CD4-positive, alpha-beta T cell (primary cell): ENCODE measurements around the gene RB1. TPM values are rescaled to one million over a fixed set of nuclear protein-coding genes. Genes with fewer than 3 reads are reported as not detected.

Experiments used
- ATAC-seq: fragments of 200-7000 bp; cut with Tn5 transposase; one replicate; pipeline ENCODE4 v1.10.0; 2022; ENCODE audit warnings: mild to moderate bottlenecking; ENCODE audit not compliant: poor library complexity
- CTCF ChIA-PET: fragments of 350-600 bp; sonication (Branson Sonifier 250); formaldehyde crosslinking; loops from one replicate; lab custom pipeline; 2021; ENCODE audit warnings: antibody characterized with exemption, inconsistent platforms; lab: Charles Lee
- POLR2A ChIA-PET: fragments of 350-600 bp; sonication (Branson Sonifier 250); formaldehyde crosslinking; loops from one replicate; lab custom pipeline; 2021; ENCODE audit warnings: antibody characterized with exemption, inconsistent platforms; lab: Charles Lee
- DNase-seq, 14 experiments: peaks; one replicate each; pipeline ENCODE4 v3.0.0-alpha.2; 2013 to 2020; ENCODE audit warnings: mixed read lengths in 2 of 14
- H3K27ac ChIP-seq, 2 donors: one replicate each; pipeline versions ENCODE4 v1.5.1 to v1.7.0; 2013; ENCODE audit warnings: low read length in 2 of 2, low read depth in 1 of 2, mild to moderate bottlenecking in 1 of 2
- H3K27me3 ChIP-seq, 2 experiments: 1 replicate in 1 of 2; 2 replicates in 1 of 2; pipeline versions ENCODE4 v1.6.1 to v1.7.0; 2013; ENCODE audit warnings: low read length in 2 of 2, control low read depth in 1 of 2, mild to moderate bottlenecking in 1 of 2, moderate library complexity in 1 of 2; ENCODE audit not compliant: insufficient read depth in 2 of 2, control insufficient read depth in 1 of 2
- H3K36me3 ChIP-seq: one replicate; pipeline ENCODE4 v1.6.1; 2013; ENCODE audit warnings: low read length, control low read depth; ENCODE audit not compliant: insufficient read depth
- H3K4me1 ChIP-seq: one replicate; pipeline ENCODE4 v1.6.1; 2013; ENCODE audit warnings: low read length, control low read depth; ENCODE audit not compliant: insufficient read depth
- H3K4me3 ChIP-seq: one replicate; pipeline ENCODE4 v1.5.1; 2013; ENCODE audit warnings: mild to moderate bottlenecking, low read length, moderate library complexity
- H3K9me3 ChIP-seq, 2 experiments: 1 replicate in 1 of 2; 2 replicates in 1 of 2; pipeline versions ENCODE4 v1.6.1 to v1.7.0; 2013; ENCODE audit warnings: low read length in 2 of 2, mild to moderate bottlenecking in 2 of 2, control low read depth in 1 of 2, moderate library complexity in 1 of 2; ENCODE audit not compliant: control insufficient read depth in 1 of 2, insufficient read depth in 1 of 2
- H3K27ac Mint-ChIP-seq: one replicate; pipeline ENCODE4 v1.8.0; 2020; ENCODE audit warnings: mixed read lengths
- H3K27me3 Mint-ChIP-seq: one replicate; pipeline ENCODE4 v1.8.0; 2021; ENCODE audit warnings: mixed read lengths
- H3K36me3 Mint-ChIP-seq: one replicate; pipeline ENCODE4 v1.8.0; 2021; ENCODE audit warnings: low read depth, mixed read lengths
- H3K4me1 Mint-ChIP-seq: one replicate; pipeline ENCODE4 v1.8.0; 2021; ENCODE audit warnings: low read depth, mixed read lengths
- H3K4me3 Mint-ChIP-seq: one replicate; pipeline ENCODE4 v1.8.0; 2020; ENCODE audit warnings: mild to moderate bottlenecking, mixed read lengths
- H3K9me3 Mint-ChIP-seq: one replicate; pipeline ENCODE4 v1.8.0; 2020; ENCODE audit warnings: mixed read lengths
- CTCF ChIP-seq: fragments of 200-600 bp; IDR thresholded peaks from one replicate; pipeline ENCODE4 v1.8.0; 2022; ENCODE audit warnings: antibody characterized with exemption, mild to moderate bottlenecking
- intact Hi-C, 2 experiments: fragments of 100-400 bp; cut with DNase I in 1 of 2; cut with micrococcal nuclease in 1 of 2; formaldehyde crosslinking; loops; one replicate each; pipeline versions ENCODE4 v1.15.1 to v1.9.0; 2023 to 2025; cut with DNase I, micrococcal nuclease
- total RNA-seq, 174 experiments: library from RNA in 2 of 174; stranded (reverse) in 2 of 174; gene quantifications; one replicate each; pipeline ENCODE4 v1.2.3 and lab custom pipeline; 2021 to 2026

RB1 gene
- total RNA-seq, 2 experiments from 2014 or later: 14.9 to 18.4 TPM

- TF ChIP-seq CTCF: no peak
- Mint-ChIP-seq H3K27ac (peak overlapping the region; percentile 52), H3K9me3 (no peaks in the 10 kb centered on the region), H3K4me1 (peaks cover 80% of the 10 kb centered on the region), H3K4me3 (no peak overlapping the region), H3K36me3 (peaks cover 99% of the 10 kb centered on the region), H3K27me3 (no peaks in the 10 kb centered on the region)
- H3K27ac ChIP-seq: no peak overlapping the region
- CTCF ChIA-PET: interaction anchor here (0.6 to 1.2 kb wide), 2 partner anchors 23 to 149 kb away, joined by 3 to 4 read pairs; no protein-coding TSS in a partner anchor
- H3K27me3 ChIP-seq: no peaks in the 10 kb centered on the region
- H3K36me3 ChIP-seq: peaks cover 92% of the 10 kb centered on the region
- POLR2A ChIA-PET: interaction anchor here (0.9 to 2.5 kb wide), 3 partner anchors 10 to 116 kb away, joined by 3 to 7 read pairs (median 3); no protein-coding TSS in a partner anchor
- H3K9me3 ChIP-seq: no peaks in the 10 kb centered on the region
- H3K4me1 ChIP-seq: peaks cover 10% of the 10 kb centered on the region
- no peak overlapping the region for H3K4me3 ChIP-seq
- intact Hi-C loops: no loop called here
- DNase-seq: no peak
- no peak for ATAC-seq
Observed at GRCh38 chr13:48255954-48256353, 47.6 kb upstream of the RB1 start.

GRCh38 chr13:48258002-48258401, 45.5 kb upstream of the RB1 start:
- Mint-ChIP-seq H3K36me3 (peaks cover 98% of the 10 kb centered on the region), H3K27me3 (no peaks in the 10 kb centered on the region), H3K4me1 (peaks cover 70% of the 10 kb centered on the region), H3K4me3 (no peak overlapping the region), H3K9me3 (no peaks in the 10 kb centered on the region), H3K27ac (peak overlapping the region; percentile 47)
- Histone ChIP-seq H3K9me3 (no peaks in the 10 kb centered on the region), H3K36me3 (peaks cover 94% of the 10 kb centered on the region), H3K27me3 (no peaks in the 10 kb centered on the region), H3K4me1 (peaks cover 5% of the 10 kb centered on the region), H3K4me3 (no peak overlapping the region), H3K27ac (no peak overlapping the region)
- DNase-seq (no peak), ATAC-seq (no peak)
- CTCF ChIA-PET: no interaction called here
- no peak for TF ChIP-seq CTCF
- POLR2A ChIA-PET: no interaction called here
- intact Hi-C loops: no loop called here

GRCh38 chr13:48258430-48258829, 45.1 kb upstream of the RB1 start:
- H3K36me3 ChIP-seq: peaks cover 97% of the 10 kb centered on the region
- H3K27ac ChIP-seq: no peak overlapping the region
- peaks cover 98% of the 10 kb centered on the region for H3K36me3 Mint-ChIP-seq
- H3K4me1 ChIP-seq: peaks cover 8% of the 10 kb centered on the region
- no peaks in the 10 kb centered on the region for H3K27me3 Mint-ChIP-seq
- no peaks in the 10 kb centered on the region for H3K9me3 ChIP-seq
- no peaks in the 10 kb centered on the region for H3K9me3 Mint-ChIP-seq
- ChIA-PET CTCF (no interaction called here), POLR2A (no interaction called here)
- H3K4me3 Mint-ChIP-seq: no peak overlapping the region
- H3K4me3 ChIP-seq: no peak overlapping the region
- peaks cover 70% of the 10 kb centered on the region for H3K4me1 Mint-ChIP-seq
- no peak for TF ChIP-seq CTCF
- DNase-seq (no peak), ATAC-seq (no peak)
- H3K27ac Mint-ChIP-seq: peak overlapping the region; percentile 47
- intact Hi-C loops: no loop called here
- no peaks in the 10 kb centered on the region for H3K27me3 ChIP-seq
